ENCODE measurements around the gene MON1A. TPM values are rescaled to one million over a fixed set of nuclear protein-coding genes. Genes with fewer than 3 reads are reported as not detected.
A peak's percentile ranks its signal among the peaks of the same experiment; 100 is the strongest.

Gene MON1A
- total and polyA plus RNA-seq, 8 donors, result 2.3 to 7.7 (median 4.5) TPM

- no peak for DNase-seq
- intact Hi-C loops (cut with DNase I), result no loop called here
These were observed 28.0 kb downstream of the MON1A start for GRCh38 chr3:49901366-49902339.

GRCh38 chr3:49900491-49901153 is 29.0 kb downstream of the MON1A start:
- 27 to 32% methylated on average over 8 of the region's 8 CpGs for WGBS, 2 donors
- peak; percentile 81 to 88 (median 83) for ATAC-seq
- no peak for TF ChIP-seq CTCF (IDR thresholded peaks at IDR 0.05)

More at GRCh38 chr3:49901366-49902339, 28.0 kb downstream of the MON1A start:
- no peaks in the 10 kb centered on the region for H3K27me3 ChIP-seq
- no peak for FAIRE-seq
- H3K9me3 ChIP-seq, result no peaks in the 10 kb centered on the region
- H3K4me3 ChIP-seq, result no peak overlapping the region
- no peak for TF ChIP-seq CTCF (IDR thresholded peaks at IDR 0.05)
- no peak for ATAC-seq
- WGBS, 2 donors, result 69 to 71% methylated on average over 11 of the region's 11 CpGs
- H3K27ac ChIP-seq, result peak overlapping the region; percentile 19 to 92 (median 81)
- no peaks in the 10 kb centered on the region for H3K36me3 ChIP-seq
- H3K4me1 ChIP-seq, result peaks cover 11 to 28% (median 23%) of the 10 kb centered on the region in 3 donors

GRCh38 chr3:49899815-49900214 is 29.8 kb downstream of the MON1A start:
- no peak for FAIRE-seq
- no peak for TF ChIP-seq CTCF (IDR thresholded peaks at IDR 0.05)

More at GRCh38 chr3:49900491-49901153, 29.0 kb downstream of the MON1A start:
- intact Hi-C loops (cut with DNase I), result no loop called here
- Histone ChIP-seq H3K4me1 (peaks cover 11 to 23% (median 18%) of the 10 kb centered on the region in 3 donors), H3K4me3 (no peak overlapping the region), H3K27me3 (no peaks in the 10 kb centered on the region), H3K36me3 (no peaks in the 10 kb centered on the region), H3K27ac (peak overlapping the region; percentile 19 to 92 (median 81)), H3K9me3 (no peaks in the 10 kb centered on the region)
- no peak for FAIRE-seq
- peak; percentile 84 to 95 (median 90) for DNase-seq

GRCh38 chr3:49898991-49899390 is 30.6 kb downstream of the MON1A start:
- ATAC-seq (no peak), FAIRE-seq (no peak)

More at GRCh38 chr3:49899815-49900214, 29.8 kb downstream of the MON1A start:
- intact Hi-C loops (cut with DNase I), result no loop called here
- Histone ChIP-seq H3K27ac (peak overlapping the region; percentile 19 to 92 (median 81)), H3K36me3 (no peaks in the 10 kb centered on the region), H3K27me3 (no peaks in the 10 kb centered on the region), H3K4me3 (no peak overlapping the region), H3K4me1 (peaks cover 11 to 23% (median 17%) of the 10 kb centered on the region in 3 donors), H3K9me3 (no peaks in the 10 kb centered on the region)
- ATAC-seq (no peak), DNase-seq (no peak)
- WGBS, 2 donors, result 87 to 95% methylated on average over 5 of the region's 5 CpGs

More at GRCh38 chr3:49898991-49899390, 30.6 kb downstream of the MON1A start:
- TF ChIP-seq CTCF (IDR thresholded peaks at IDR 0.05), result no peak
- H3K36me3 ChIP-seq, result no peaks in the 10 kb centered on the region
- no peak overlapping the region for H3K27ac ChIP-seq
- no peak for DNase-seq
- H3K4me3 ChIP-seq, result no peak overlapping the region
- no peaks in the 10 kb centered on the region for H3K9me3 ChIP-seq
- 84% methylated on average over 6 of the region's 6 CpGs for WGBS, 2 donors
- H3K27me3 ChIP-seq, result no peaks in the 10 kb centered on the region
- peaks cover 8 to 20% (median 17%) of the 10 kb centered on the region in 3 donors for H3K4me1 ChIP-seq
- intact Hi-C loops (cut with DNase I), result no loop called here
